T-helper 1 cell treated with Interleukin-12 subunit alpha and Interleukin-12 subunit beta and Interleukin-4 antibody, amounts not matched to agents 30 μg/mL and 1 μg/mL, for 36 hours (primary cell): Measurements from ENCODE around the gene NCK1.
"Not testable (repeated sequence)": the region's sequence is repeated elsewhere in the genome, so short reads cannot be mapped to it uniquely, and the experiment has no call there.

Experiments
- H3K27ac Mint-ChIP-seq: one replicate; pipeline ENCODE4 v1.8.0; 2021; ENCODE audit warnings: mild to moderate bottlenecking, mixed read lengths
- H3K27me3 Mint-ChIP-seq: one replicate; pipeline ENCODE4 v1.8.0; 2021; ENCODE audit warnings: low read depth, mixed read lengths
- H3K36me3 Mint-ChIP-seq: one replicate; pipeline ENCODE4 v1.8.0; 2021; ENCODE audit warnings: low read depth, mixed read lengths
- H3K4me1 Mint-ChIP-seq: one replicate; pipeline ENCODE4 v1.8.0; 2021; ENCODE audit warnings: low read depth, mixed read lengths
- H3K4me3 Mint-ChIP-seq: one replicate; pipeline ENCODE4 v1.8.0; 2021; ENCODE audit warnings: mild to moderate bottlenecking, moderate library complexity, mixed read lengths
- H3K9me3 Mint-ChIP-seq: one replicate; pipeline ENCODE4 v1.8.0; 2021; ENCODE audit warnings: mixed read lengths

Gene NCK1

GRCh38 chr3:136956971-136957370, 95.0 kb downstream of the NCK1 start:
- Mint-ChIP-seq H3K36me3 (peaks cover 11% of the 10 kb centered on the region), H3K27me3 (no peaks in the 10 kb centered on the region), H3K27ac (no peak overlapping the region), H3K9me3 (no peaks in the 10 kb centered on the region), H3K4me3 (no peak overlapping the region), H3K4me1 (peaks cover 13% of the 10 kb centered on the region)

DNA sequence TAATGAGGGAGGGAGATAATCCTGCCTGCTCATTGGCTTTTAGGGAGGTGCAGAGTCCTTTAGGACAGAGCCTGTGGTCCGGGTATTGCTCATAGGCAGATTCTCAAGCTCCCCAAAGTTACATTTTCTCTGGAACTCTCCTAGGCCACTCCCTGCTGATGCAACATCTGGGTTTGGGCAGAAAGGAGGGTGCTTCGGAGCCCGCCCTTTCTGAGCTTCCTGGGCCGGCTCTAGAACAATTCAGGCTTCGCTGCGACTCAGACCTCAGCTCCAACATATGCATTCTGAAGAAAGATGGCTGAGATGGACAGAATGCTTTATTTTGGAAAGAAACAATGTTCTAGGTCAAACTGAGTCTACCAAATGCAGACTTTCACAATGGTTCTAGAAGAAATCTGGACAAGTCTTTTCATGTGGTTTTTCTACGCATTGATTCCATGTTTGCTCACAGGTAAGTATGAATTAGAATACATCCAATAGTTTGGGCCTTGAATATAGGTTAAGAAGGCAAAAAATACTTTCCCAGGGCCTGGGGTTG, 95.8 kb downstream of the NCK1 start, which contains the start of gene IL20RB:
Gene IL20RB, plus strand, starts transcription at position 233 of the 538 bp plus-strand sequence. Its CDS starts 131 bp downstream, at position 364.
- no peak within 1 kb of the TSS for H3K4me3 Mint-ChIP-seq
- H3K27me3 Mint-ChIP-seq = no peaks in the 10 kb centered on the region
- H3K27ac Mint-ChIP-seq = no peak within 1 kb of the TSS
- H3K4me1 Mint-ChIP-seq = peaks cover 13% of the 10 kb centered on the region
- H3K9me3 Mint-ChIP-seq = no peaks in the 10 kb centered on the region
- H3K36me3 Mint-ChIP-seq = peaks cover 10% of the 10 kb centered on the region

DNA sequence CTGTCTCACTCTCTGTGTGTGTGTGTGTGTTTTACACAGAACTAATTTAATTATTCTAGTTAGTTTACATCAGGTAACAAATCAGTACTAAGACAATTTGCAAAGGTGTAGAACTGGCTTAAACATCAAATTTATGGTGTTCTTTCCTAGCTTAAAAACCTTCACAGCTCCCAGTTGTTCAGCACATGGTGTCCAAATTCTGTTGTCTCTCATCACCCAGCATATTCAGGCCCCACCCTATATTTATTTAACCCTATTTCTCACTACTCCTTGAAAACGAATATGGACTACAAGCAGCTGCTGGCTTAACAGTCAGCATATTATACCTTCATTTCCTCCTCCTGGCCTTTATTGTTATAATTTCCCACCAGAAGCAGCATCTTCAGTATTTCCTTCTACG, 96.9 kb downstream of the NCK1 start:
- H3K4me1 Mint-ChIP-seq = peaks cover 13% of the 10 kb centered on the region
- no peak overlapping the region for H3K27ac Mint-ChIP-seq
- no peaks in the 10 kb centered on the region for H3K9me3 Mint-ChIP-seq
- H3K27me3 Mint-ChIP-seq = no peaks in the 10 kb centered on the region
- H3K36me3 Mint-ChIP-seq = peaks cover 10% of the 10 kb centered on the region
- no peak overlapping the region for H3K4me3 Mint-ChIP-seq

- Mint-ChIP-seq H3K9me3 (no peaks in the 10 kb centered on the region), H3K4me3 (no peak overlapping the region), H3K27me3 (no peaks in the 10 kb centered on the region), H3K27ac (no peak overlapping the region), H3K4me1 (peaks cover 12% of the 10 kb centered on the region), H3K36me3 (peaks cover 10% of the 10 kb centered on the region)
Observed at GRCh38 chr3:136959599-136959998, 97.6 kb downstream of the NCK1 start.

GRCh38 chr3:136960838-136961836, 99.1 kb downstream of the NCK1 start:
- Mint-ChIP-seq H3K36me3 (peaks cover 8% of the 10 kb centered on the region), H3K27me3 (no peaks in the 10 kb centered on the region), H3K9me3 (no peaks in the 10 kb centered on the region), H3K4me1 (no peaks in the 10 kb centered on the region), H3K4me3 (no peak overlapping the region), H3K27ac (no peak overlapping the region)

- Mint-ChIP-seq H3K27ac (no peak overlapping the region), H3K4me1 (no peaks in the 10 kb centered on the region), H3K27me3 (no peaks in the 10 kb centered on the region), H3K9me3 (no peaks in the 10 kb centered on the region), H3K4me3 (no peak overlapping the region), H3K36me3 (peaks cover 4% of the 10 kb centered on the region)
Observed at GRCh38 chr3:136962927-136963326, 100.9 kb downstream of the NCK1 start.

GRCh38 chr3:136969539-136969938, 107.5 kb downstream of the NCK1 start:
- not testable (repeated sequence) for H3K4me1 Mint-ChIP-seq, H3K36me3 Mint-ChIP-seq, H3K4me3 Mint-ChIP-seq, H3K27me3 Mint-ChIP-seq, H3K27ac Mint-ChIP-seq
- peaks cover 26% of the 10 kb centered on the region for H3K9me3 Mint-ChIP-seq

DNA sequence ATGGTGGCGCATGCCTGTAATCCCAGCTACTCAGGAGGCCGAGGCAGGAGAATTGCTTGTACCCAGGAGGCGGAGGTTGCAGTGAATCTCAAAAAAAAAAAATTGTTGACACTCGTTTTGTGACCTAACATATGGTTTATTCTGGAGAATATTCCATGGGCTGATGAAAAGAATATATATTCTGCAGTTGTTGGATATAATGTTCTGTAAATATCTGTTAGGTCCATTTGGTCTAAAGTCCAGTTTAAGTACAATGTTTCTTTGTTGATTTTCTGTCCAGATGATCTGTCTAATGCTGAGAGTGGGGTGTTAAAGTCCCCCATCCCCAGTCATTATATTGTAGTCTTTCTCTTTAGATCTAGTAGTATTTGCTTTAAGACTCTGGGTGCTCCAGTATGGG, 111.3 kb downstream of the NCK1 start:
- Mint-ChIP-seq H3K27ac (no peak overlapping the region), H3K36me3 (peaks cover 10% of the 10 kb centered on the region), H3K4me3 (no peak overlapping the region), H3K9me3 (peaks cover 38% of the 10 kb centered on the region), H3K4me1 (no peaks in the 10 kb centered on the region), H3K27me3 (no peaks in the 10 kb centered on the region)

DNA sequence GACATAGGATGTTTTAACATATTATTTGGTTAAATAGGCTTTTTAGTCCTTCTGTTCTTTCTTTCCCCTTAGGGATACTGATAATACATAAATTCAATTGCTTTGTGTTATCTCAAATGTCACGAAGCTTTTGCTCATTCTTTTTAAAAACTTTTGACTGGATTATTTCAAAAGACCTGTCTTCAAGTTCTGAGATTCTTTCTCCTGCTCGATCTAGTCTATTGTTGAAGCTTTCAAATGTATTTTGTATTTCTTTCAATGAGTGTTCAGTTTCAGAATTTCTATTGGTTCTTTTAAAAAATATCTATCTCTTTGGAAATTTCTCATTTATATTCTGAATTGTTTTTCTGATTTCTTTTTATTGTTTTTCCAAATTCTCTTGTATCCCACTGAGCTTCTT, 112.7 kb downstream of the NCK1 start:
- no peaks in the 10 kb centered on the region for H3K4me1 Mint-ChIP-seq
- peaks cover 37% of the 10 kb centered on the region for H3K9me3 Mint-ChIP-seq
- no peaks in the 10 kb centered on the region for H3K27me3 Mint-ChIP-seq
- no peak overlapping the region for H3K27ac Mint-ChIP-seq
- no peak overlapping the region for H3K4me3 Mint-ChIP-seq
- H3K36me3 Mint-ChIP-seq = peaks cover 9% of the 10 kb centered on the region

DNA sequence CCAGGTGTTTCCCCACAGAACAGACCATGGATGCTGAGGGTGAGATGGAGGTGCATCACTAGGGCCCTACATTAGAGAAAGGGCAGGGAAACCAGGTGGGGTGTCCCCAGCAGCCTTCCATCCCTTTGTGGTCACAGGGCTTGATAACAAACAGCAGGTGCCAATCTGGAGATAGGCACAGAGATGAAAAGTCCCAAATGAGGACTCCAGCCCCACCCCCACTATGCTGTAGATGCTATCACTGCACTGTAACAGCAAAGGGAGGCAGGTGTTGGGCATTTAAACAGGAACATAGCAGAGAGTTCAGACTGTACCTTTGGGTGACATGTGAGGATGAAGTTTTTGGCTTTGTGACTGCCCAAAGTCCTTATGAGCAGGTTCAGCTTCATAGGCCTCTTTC, 117.2 kb downstream of the NCK1 start:
- Mint-ChIP-seq H3K4me1 (no peaks in the 10 kb centered on the region), H3K27ac (no peak overlapping the region), H3K4me3 (no peak overlapping the region), H3K27me3 (no peaks in the 10 kb centered on the region), H3K9me3 (peaks cover 15% of the 10 kb centered on the region), H3K36me3 (peaks cover 3% of the 10 kb centered on the region)

DNA sequence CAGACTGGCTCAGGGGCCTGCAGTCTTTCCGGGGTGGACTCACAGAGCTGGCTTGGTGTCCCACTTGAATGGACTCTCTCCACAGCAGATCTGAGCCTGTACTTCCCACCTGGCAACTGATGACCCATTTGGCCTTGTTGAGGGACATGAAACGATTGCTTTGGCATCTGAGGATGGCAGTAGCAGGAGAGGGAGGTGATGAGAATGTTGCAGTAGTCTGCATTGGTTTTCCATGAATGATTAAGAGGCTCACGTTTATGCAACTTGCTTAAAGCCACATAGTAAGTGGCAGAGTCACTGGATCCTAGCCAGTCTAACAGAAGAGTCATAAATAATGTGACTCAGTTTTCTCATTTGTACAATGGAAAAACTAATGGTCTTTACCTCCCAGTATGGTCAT, 117.7 kb downstream of the NCK1 start:
- Mint-ChIP-seq H3K4me3 (no peak overlapping the region), H3K27ac (no peak overlapping the region), H3K4me1 (no peaks in the 10 kb centered on the region), H3K36me3 (peaks cover 1% of the 10 kb centered on the region), H3K27me3 (no peaks in the 10 kb centered on the region), H3K9me3 (peaks cover 11% of the 10 kb centered on the region)

GRCh38 chr3:136982033-136982432, 120.0 kb downstream of the NCK1 start:
- H3K36me3 Mint-ChIP-seq = no peaks in the 10 kb centered on the region
- H3K27me3 Mint-ChIP-seq = no peaks in the 10 kb centered on the region
- no peak overlapping the region for H3K4me3 Mint-ChIP-seq
- no peak overlapping the region for H3K27ac Mint-ChIP-seq
- no peaks in the 10 kb centered on the region for H3K4me1 Mint-ChIP-seq
- H3K9me3 Mint-ChIP-seq = no peaks in the 10 kb centered on the region

- Mint-ChIP-seq H3K4me1 (no peaks in the 10 kb centered on the region), H3K4me3 (no peak overlapping the region), H3K27me3 (no peaks in the 10 kb centered on the region), H3K36me3 (no peaks in the 10 kb centered on the region), H3K9me3 (no peaks in the 10 kb centered on the region), H3K27ac (no peak overlapping the region)
Observed at GRCh38 chr3:136982520-136983138, 120.6 kb downstream of the NCK1 start.

DNA sequence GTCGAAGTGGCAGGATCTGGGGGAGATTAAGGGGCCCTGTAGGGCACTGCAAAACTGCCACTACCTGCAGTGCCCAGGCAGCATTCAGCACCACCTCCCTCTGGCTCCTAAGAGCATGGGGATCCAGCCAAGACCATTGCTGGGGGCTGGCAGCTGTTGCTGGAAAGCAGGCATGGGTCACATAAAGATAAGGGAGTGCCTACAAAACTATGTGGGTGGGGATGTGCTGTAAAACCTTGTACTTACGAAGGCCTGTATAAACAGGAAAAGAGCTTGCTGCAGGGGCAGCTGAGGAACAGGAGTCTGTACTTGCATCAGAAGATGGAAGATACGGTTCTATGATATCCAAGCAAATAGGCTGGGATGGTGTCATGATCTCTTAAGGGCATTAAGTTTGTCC, 122.8 kb downstream of the NCK1 start:
- no peak overlapping the region for H3K4me3 Mint-ChIP-seq
- no peaks in the 10 kb centered on the region for H3K9me3 Mint-ChIP-seq
- H3K27me3 Mint-ChIP-seq = no peaks in the 10 kb centered on the region
- no peak overlapping the region for H3K27ac Mint-ChIP-seq
- H3K36me3 Mint-ChIP-seq = no peaks in the 10 kb centered on the region
- H3K4me1 Mint-ChIP-seq = no peaks in the 10 kb centered on the region
